ENCODE results near the gene RIN2.

Gene RIN2

GRCh38 chr20:19761841-19762240 lies 3.8 kb downstream of the RIN2 start:
- no peak for DNase-seq (ENCODE audit: low read depth in 2 of 2, low spot score in 1 of 2)

GRCh38 chr20:19764207-19764606 lies 6.1 kb downstream of the RIN2 start:
- DNase-seq (ENCODE audit: low read depth in 2 of 2, low spot score in 1 of 2), result no peak

- DNase-seq (ENCODE audit: low read depth in 2 of 2, low spot score in 1 of 2), result no peak
Observed at GRCh38 chr20:19765266-19765665, 7.2 kb downstream of the RIN2 start.

- no peak for DNase-seq (ENCODE audit: low read depth in 2 of 2, low spot score in 1 of 2)
Observed at GRCh38 chr20:19765913-19766312, 7.9 kb downstream of the RIN2 start.

GRCh38 chr20:19767070-19767469 lies 9.0 kb downstream of the RIN2 start:
- DNase-seq (ENCODE audit: low read depth in 2 of 2, low spot score in 1 of 2), result no peak

- DNase-seq (ENCODE audit: low read depth in 2 of 2, low spot score in 1 of 2), result no peak
Observed at GRCh38 chr20:19768325-19768842, 10.3 kb downstream of the RIN2 start.

- DNase-seq (ENCODE audit: low read depth in 2 of 2, low spot score in 1 of 2), result no peak
Observed at GRCh38 chr20:19769507-19769906, 11.4 kb downstream of the RIN2 start.

GRCh38 chr20:19770375-19770774 lies 12.3 kb downstream of the RIN2 start:
- no peak for DNase-seq (ENCODE audit: low read depth in 2 of 2, low spot score in 1 of 2)

GRCh38 chr20:19771031-19771430 lies 13.0 kb downstream of the RIN2 start:
- no peak for DNase-seq (ENCODE audit: low read depth in 2 of 2, low spot score in 1 of 2)

GRCh38 chr20:19773471-19773870 lies 15.4 kb downstream of the RIN2 start:
- DNase-seq (ENCODE audit: low read depth in 2 of 2, low spot score in 1 of 2), result no peak

GRCh38 chr20:19774135-19774933 lies 16.3 kb downstream of the RIN2 start:
- DNase-seq (ENCODE audit: low read depth in 2 of 2, low spot score in 1 of 2), result no peak

- DNase-seq (ENCODE audit: low read depth in 2 of 2, low spot score in 1 of 2), result no peak
Observed at GRCh38 chr20:19775353-19776253, 17.5 kb downstream of the RIN2 start.

- DNase-seq (ENCODE audit: low read depth in 2 of 2, low spot score in 1 of 2), result no peak
Observed at GRCh38 chr20:19777315-19777714, 19.3 kb downstream of the RIN2 start.

GRCh38 chr20:19777981-19778380 lies 19.9 kb downstream of the RIN2 start:
- DNase-seq (ENCODE audit: low read depth in 2 of 2, low spot score in 1 of 2), result no peak

GRCh38 chr20:19778404-19778803 lies 20.3 kb downstream of the RIN2 start:
- DNase-seq (ENCODE audit: low read depth in 2 of 2, low spot score in 1 of 2), result no peak

- DNase-seq (ENCODE audit: low read depth in 2 of 2, low spot score in 1 of 2), result no peak
Observed at GRCh38 chr20:19779634-19780033, 21.6 kb downstream of the RIN2 start.

GRCh38 chr20:19780261-19780660 lies 22.2 kb downstream of the RIN2 start:
- no peak for DNase-seq (ENCODE audit: low read depth in 2 of 2, low spot score in 1 of 2)

- DNase-seq (ENCODE audit: low read depth in 2 of 2, low spot score in 1 of 2), result no peak
Observed at GRCh38 chr20:19781235-19781634, 23.2 kb downstream of the RIN2 start.

- DNase-seq (ENCODE audit: low read depth in 2 of 2, low spot score in 1 of 2), result no peak
Observed at GRCh38 chr20:19782669-19783068, 24.6 kb downstream of the RIN2 start.

- DNase-seq (ENCODE audit: low read depth in 2 of 2, low spot score in 1 of 2), result no peak
Observed at GRCh38 chr20:19783966-19784401, 25.9 kb downstream of the RIN2 start.

- no peak for DNase-seq (ENCODE audit: low read depth in 2 of 2, low spot score in 1 of 2)
Observed at GRCh38 chr20:19784511-19785172, 26.6 kb downstream of the RIN2 start.

Measured in stimulated activated CD8-positive, alpha-beta memory T cell treated with anti-CD3 and anti-CD28 coated beads, Interleukin-4, amount 100 ng/mL, for 4 hours (primary cell).